Omental fat pad (tissue), 4 donors: ENCODE results near the gene PRKAG1. TPM values are rescaled to one million over a fixed set of nuclear protein-coding genes. Genes with fewer than 3 reads are reported as not detected.

Experiments
- ATAC-seq: fragments of 150-250 bp; one replicate; pipeline ENCODE4 v1.9.1; 2016; ENCODE audit warnings: mild to moderate bottlenecking, moderate library complexity; ENCODE audit not compliant: low FRiP score
- DNase-seq: peaks from one replicate; pipeline ENCODE4 v3.0.0-alpha.2; 2019; ENCODE audit warnings: low spot score
- total RNA-seq, 4 donors: library from RNA; depleted of rRNA; stranded (reverse); fragments of >200 nt; gene quantifications; one replicate each; pipeline ENCODE4 v1.1.0, GENCODE V29; 2016
- TF ChIP-seq, protein P1 (sequence below), 3 donors: fragments of 450-650 bp; IDR thresholded peaks; one replicate each; pipeline ENCODE4 v1.5.1; 2016 to 2017; ENCODE audit warnings: antibody characterized with exemption in 3 of 3, mild to moderate bottlenecking in 3 of 3, moderate library complexity in 2 of 3

PRKAG1 gene
- total RNA-seq, 4 donors from 2014 or later, result 40.0 to 64.2 (median 54.4) TPM

GRCh38 chr12:49012739-49013138 lies 5.8 kb downstream of the PRKAG1 start:
- ATAC-seq (no peak), DNase-seq (no peak)

GRCh38 chr12:49010092-49010668 lies 8.4 kb downstream of the PRKAG1 start:
- no peak for DNase-seq
- no peak for ATAC-seq
- TF ChIP-seq, protein P1, sequence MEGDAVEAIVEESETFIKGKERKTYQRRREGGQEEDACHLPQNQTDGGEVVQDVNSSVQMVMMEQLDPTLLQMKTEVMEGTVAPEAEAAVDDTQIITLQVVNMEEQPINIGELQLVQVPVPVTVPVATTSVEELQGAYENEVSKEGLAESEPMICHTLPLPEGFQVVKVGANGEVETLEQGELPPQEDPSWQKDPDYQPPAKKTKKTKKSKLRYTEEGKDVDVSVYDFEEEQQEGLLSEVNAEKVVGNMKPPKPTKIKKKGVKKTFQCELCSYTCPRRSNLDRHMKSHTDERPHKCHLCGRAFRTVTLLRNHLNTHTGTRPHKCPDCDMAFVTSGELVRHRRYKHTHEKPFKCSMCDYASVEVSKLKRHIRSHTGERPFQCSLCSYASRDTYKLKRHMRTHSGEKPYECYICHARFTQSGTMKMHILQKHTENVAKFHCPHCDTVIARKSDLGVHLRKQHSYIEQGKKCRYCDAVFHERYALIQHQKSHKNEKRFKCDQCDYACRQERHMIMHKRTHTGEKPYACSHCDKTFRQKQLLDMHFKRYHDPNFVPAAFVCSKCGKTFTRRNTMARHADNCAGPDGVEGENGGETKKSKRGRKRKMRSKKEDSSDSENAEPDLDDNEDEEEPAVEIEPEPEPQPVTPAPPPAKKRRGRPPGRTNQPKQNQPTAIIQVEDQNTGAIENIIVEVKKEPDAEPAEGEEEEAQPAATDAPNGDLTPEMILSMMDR (IDR thresholded peaks at IDR 0.05), result no peak

More at GRCh38 chr12:49012739-49013138, 5.8 kb downstream of the PRKAG1 start:
- TF ChIP-seq, protein P1 (IDR thresholded peaks at IDR 0.05), result no peak

GRCh38 chr12:49008943-49009342 lies 9.6 kb downstream of the PRKAG1 start:
- DNase-seq (no peak), ATAC-seq (no peak)
- TF ChIP-seq, protein P1 (IDR thresholded peaks at IDR 0.05), result no peak

DNA sequence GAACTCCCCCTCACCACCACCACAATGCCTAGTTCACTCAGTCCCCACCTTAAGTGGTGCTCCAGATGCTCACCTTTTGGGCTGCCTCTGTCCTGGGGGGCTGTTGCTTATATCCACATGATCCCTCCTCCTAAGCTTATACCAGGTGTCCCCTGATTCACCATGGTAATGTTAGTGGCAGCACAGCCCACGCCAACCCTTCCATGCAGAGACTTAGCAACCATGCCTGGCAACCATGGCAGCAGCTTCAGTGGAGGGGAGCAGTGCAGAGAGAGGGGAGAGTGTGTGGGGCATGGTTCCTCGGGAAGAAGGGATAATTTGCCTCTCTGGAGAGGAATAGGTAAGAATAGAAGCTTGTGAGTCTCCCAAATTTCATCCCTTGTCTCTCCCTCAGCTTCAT lies 18.2 kb downstream of the PRKAG1 start:
- ATAC-seq (no peak), DNase-seq (no peak)
- TF ChIP-seq, protein P1 (IDR thresholded peaks at IDR 0.05), result no peak

GRCh38 chr12:48999371-49000131 lies 19.0 kb downstream of the PRKAG1 start, which contains the start of gene DDN:
TSS of gene DDN (minus strand) at chr12:48999375. CDS start at chr12:48999287, 88 bp downstream.
- no peak for DNase-seq
- TF ChIP-seq, protein P1 (IDR thresholded peaks at IDR 0.05), result no peak
- ATAC-seq, result no peak

DNA sequence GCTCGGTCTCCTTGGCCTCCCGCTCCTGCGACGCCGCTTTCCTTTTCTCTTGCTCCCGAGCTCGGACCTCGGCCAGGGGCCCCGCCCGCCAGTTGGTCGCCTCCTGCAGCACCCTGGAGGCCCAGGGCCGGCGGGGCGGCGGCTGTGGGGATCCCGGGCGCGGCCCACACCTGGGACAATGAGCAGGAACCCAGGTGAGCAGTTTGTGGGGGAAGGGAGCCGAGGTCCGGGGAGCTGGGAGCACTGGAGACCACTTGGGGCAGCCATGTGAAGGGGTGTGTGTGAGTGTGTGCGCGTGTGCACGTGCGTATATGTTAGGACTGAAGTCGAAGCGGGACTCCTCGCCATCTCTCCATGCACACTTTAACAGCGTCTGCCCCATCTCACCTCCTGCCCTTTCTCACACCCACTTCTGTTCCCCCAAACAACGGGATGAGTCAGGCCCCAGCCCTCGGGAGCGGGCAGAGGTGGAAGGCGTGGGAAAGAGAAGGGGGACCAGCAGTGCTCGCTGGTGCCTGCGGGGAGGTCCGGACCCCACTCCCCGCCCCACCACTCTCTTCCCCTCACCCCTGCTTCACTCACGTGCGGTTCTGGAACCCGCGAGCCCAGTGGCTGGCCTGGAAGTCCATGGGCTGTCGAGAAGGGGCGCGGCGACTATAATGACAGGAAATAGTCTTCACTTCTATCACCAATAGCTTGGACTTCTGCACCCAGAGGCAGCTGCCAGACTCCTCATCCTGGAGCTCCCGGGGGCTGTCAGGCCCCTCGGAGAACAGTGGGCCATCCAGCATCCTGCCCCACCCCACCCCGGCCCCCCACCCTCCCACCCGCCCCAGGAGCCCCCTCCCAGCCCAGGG lies 19.9 kb downstream of the PRKAG1 start:
- ATAC-seq (peak; percentile 15), DNase-seq (no peak)
- TF ChIP-seq, protein P1 (IDR thresholded peaks at IDR 0.05), result no peak
